ENCODE results near the gene TENM4.

- no peak for TF ChIP-seq ETV6 (CRISPR knock-in tag; IDR thresholded peaks at IDR 0.05)
- no peak for TF ChIP-seq CTCF (IDR thresholded peaks at IDR 0.05)
- TF ChIP-seq IRF2 (CRISPR knock-in tag; IDR thresholded peaks at IDR 0.05; ENCODE audit: borderline replicate concordance, low read depth): no peak
- TF ChIP-seq ZNF423 (CRISPR knock-in tag; IDR thresholded peaks at IDR 0.05): no peak
- TF ChIP-seq SMAD4 (CRISPR knock-in tag; IDR thresholded peaks at IDR 0.05): no peak
- TF ChIP-seq NFE2L1 (CRISPR knock-in tag; IDR thresholded peaks at IDR 0.05): no peak
- no peak for TF ChIP-seq TEAD4 (CRISPR knock-in tag; IDR thresholded peaks at IDR 0.05)
- no peak for TF ChIP-seq KAT7 (CRISPR knock-in tag; IDR thresholded peaks at IDR 0.05; ENCODE audit: borderline replicate concordance)
- no peak for TF ChIP-seq ATF6 (CRISPR knock-in tag; IDR thresholded peaks at IDR 0.05)
Observed at GRCh38 chr11:78977009-78977408, 463.8 kb downstream of the TENM4 start.

Measured in WTC11 (cell line).